Caki2 (cell line): ENCODE results near the gene GGT7. TPM values are rescaled to one million over a fixed set of nuclear protein-coding genes. Genes with fewer than 3 reads are reported as not detected.
"Not testable (repeated sequence)": the region's sequence is repeated elsewhere in the genome, so short reads cannot be mapped to it uniquely, and the experiment has no call there.

Source experiments
- DNase-seq: peaks from one replicate; pipeline ENCODE4 v3.0.0-alpha.2; 2015; ENCODE audit warnings: low read depth
- in situ Hi-C: cut with HindIII; loops from 2 replicates; pipeline ENCODE4 v1.10.0; 2016; ENCODE audit warnings: low sequenced_read_pairs, low pct_unique_long_range_greater_than_20kb, mixed read lengths
- total RNA-seq: library from RNA; depleted of rRNA; stranded (reverse); fragments of >200 nt; shearing (Covaris generic); gene quantifications from 2 replicates; pipeline ENCODE4 v1.2.3, GENCODE V29; 2014; ENCODE audit warnings: low replicate concordance

GGT7 gene
- total RNA-seq, 1 experiment from 2014 or later: 9.6 TPM

DNA sequence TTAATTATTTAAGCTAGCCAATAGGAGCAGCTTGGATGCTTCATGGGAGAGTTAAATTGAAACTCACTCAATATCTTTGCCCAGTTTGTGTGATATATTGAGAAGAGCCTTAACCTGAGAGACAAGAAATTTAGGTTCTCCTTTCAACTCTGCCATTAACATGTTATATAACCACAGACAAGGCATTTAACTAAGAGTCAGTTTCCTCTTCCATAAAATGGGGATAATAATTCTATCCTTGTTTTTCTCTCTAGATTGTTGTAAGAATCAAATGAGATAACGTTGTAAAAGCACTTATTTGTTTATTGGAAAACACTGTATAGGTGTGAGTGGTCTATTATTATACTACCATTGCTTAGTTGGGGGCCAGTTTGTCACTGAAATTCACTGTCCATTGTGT is 11.6 kb upstream of the GGT7 start:
- in situ Hi-C loops: no loop called here
- no peak for DNase-seq

DNA sequence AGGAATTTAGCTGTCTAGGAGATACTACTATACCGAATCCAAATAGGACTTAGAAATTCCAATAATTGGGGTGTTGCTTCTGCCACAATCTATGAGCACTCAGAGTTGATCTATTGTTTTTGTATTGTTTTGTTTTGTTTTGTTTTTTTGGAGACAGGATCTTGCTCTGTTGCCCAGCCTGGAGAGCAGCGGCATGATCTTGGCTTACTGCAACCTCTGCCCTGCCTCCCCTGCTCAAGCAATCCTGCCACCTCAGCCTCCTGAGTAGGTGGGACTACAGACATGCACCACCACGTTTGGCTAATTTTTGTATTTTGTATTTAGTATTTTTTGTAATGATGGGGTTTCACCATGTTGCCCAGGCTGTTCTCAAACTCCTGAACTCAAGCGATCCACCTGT is 11.2 kb upstream of the GGT7 start:
- no peak for DNase-seq
- in situ Hi-C loops: no loop called here

- no peak for DNase-seq
- in situ Hi-C loops: no loop called here
Observed at GRCh38 chr20:34883087-34883688, 10.5 kb upstream of the GGT7 start.

GRCh38 chr20:34881689-34882088 is 9.0 kb upstream of the GGT7 start:
- DNase-seq: no peak

DNA sequence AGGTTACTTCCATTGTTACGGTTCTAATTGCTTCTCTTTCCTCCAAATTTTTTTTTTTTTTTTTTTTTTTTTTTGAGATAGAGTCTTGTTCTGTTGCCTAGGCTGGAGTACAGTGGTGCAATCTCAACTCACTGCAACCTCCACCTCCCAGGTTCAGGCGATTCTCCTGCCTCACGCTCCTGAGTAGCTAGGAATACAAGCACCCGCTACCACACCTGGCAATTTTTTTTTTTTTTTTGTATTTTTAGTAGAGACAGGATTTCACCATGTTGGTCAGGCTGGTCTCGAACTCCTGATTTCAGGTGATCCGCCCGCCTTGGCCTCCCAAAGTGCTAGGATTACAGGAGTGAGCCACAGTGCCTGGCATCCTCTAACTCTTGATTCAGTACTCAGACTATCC is 8.3 kb upstream of the GGT7 start:
- in situ Hi-C loops, DNase-seq: not testable (repeated sequence)

More at GRCh38 chr20:34881689-34882088, 9.0 kb upstream of the GGT7 start:
- in situ Hi-C loops: no loop called here

GRCh38 chr20:34880215-34880850 is 7.7 kb upstream of the GGT7 start:
- in situ Hi-C loops: no loop called here
- DNase-seq: no peak

- in situ Hi-C loops: no loop called here
- DNase-seq: no peak
Observed at GRCh38 chr20:34876406-34877282, 4.0 kb upstream of the GGT7 start, which contains the start of gene ACSS2. Gene ACSS2 (plus strand): TSS chr20:34876612. CDS start chr20:34876646, 34 bp downstream.

DNA sequence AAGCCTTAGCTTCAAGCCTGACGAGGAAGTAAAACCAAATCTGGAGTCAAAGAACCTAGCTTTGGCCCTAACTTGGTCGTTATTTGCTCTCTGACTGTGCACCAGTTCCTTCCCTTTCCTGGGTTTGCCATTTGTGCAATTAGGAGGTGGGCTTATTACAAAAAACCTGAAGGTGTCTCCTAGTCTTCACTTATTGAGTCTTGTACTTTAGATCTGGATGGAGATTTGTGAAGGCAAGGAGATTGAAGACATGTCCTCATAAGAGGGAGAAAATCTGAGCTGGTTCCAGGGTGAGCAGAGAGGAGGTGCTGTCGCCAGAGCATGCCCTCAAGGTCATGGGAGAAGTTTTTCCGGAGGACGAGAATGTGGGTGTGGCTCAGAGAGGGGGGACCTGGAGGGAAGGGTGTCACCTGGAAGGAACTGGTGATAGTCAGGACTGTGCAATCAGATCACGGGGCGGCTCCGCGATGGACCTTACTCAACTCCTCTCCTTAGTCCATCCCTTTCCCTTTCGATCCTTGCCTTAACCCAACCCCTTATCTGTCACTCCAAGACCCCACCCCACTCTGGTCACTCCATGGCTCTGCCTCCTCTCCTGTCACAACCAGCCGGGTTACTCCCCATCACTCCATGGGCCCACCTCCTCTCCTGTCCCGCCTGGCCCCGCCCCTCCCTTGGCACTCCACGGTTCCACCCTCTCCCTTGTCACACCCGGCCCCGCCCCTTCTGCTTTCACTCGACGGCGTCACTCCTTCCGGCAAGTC is 3.2 kb upstream of the GGT7 start:
- DNase-seq: peak; percentile 100
- in situ Hi-C loops: no loop called here

DNA sequence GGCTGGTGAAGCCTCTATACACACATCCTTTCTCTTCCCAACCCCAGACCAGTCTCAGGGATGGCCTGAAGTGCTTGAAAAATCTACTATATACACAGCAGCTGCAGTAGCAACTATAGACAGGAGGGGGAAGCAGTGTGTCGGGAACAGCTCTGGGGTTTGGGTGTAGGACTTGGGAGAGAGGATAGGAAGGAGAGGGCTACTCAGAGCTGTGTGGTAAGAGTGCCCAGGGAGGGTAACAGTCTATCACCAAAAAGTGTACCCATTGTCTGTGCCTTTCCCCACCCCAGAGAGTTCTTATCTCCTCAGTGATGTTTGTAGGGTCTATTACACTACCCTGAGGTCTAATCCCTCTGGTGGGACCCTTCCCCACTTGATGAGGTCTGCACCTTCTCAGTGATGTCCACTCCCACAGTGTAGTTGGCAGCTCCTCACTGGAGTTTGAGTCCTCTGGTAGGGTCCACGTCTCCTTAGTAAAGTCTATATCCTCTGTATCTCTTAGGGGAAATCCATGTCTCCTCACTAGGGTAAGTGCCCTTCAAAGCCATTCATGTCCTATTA is 1.5 kb upstream of the GGT7 start:
- in situ Hi-C loops: no loop called here

GRCh38 chr20:34873583-34874093 is 982 bp upstream of the GGT7 start:
- in situ Hi-C loops: no loop called here
- no peak for DNase-seq

More for the DNA sequence above, 1.5 kb upstream of the GGT7 start:
- DNase-seq: peak; percentile 84

DNA sequence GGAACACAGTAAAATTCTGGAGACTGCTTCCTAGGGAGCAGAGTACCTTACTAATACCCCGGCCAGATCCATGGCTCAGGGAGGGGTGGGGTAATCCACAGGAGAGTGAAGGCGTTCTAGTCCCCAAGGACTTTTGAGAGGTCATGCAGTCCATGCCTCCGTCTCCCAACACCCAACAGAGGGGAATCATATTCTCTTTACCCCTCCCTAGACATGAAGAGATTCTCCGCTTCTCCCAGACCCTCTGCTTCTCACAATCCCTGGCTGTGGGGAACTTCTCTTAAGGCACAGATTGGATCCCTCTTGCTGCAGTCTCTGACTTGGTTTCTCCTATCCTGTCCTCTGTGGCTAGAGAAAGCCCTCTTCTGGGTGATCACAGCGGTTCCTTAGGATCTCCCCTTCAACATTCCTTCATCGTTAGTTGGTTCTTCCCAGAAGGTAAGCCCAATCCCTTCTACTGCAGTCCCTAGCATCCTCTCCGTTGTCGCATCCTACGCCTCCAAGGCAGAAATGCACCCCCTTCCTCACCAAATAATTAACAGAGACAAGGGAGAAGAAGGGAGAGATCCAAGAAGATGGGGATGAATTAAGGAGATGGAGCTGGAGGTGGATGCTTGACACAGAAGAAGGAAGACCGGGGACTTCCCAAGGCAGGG is 562 bp downstream of the GGT7 start:
- in situ Hi-C loops: no loop called here
- DNase-seq: no peak

GRCh38 chr20:34871320-34871926 is 1.2 kb downstream of the GGT7 start:
- in situ Hi-C loops: no loop called here
- DNase-seq: no peak

DNA sequence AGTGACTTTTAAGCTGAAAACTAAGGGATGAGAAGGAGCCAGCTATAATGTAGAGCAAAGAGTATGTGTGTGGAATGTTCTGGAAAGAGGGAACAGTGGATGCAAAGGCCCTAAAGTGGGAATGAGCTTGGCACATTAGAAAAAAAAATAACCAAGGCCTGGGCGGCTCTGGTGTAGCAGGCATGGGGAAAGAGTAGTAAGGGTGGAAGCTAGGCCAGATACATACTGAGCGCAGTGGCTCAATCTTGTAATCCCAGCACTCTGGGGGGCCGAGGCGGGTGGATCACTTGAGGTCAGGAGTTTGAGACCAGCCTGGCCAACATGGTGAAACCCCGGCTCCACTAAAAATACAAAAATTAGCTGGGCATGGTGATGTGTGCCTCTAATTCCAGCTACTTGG is 8.4 kb downstream of the GGT7 start:
- in situ Hi-C loops: no loop called here
- DNase-seq: no peak

DNA sequence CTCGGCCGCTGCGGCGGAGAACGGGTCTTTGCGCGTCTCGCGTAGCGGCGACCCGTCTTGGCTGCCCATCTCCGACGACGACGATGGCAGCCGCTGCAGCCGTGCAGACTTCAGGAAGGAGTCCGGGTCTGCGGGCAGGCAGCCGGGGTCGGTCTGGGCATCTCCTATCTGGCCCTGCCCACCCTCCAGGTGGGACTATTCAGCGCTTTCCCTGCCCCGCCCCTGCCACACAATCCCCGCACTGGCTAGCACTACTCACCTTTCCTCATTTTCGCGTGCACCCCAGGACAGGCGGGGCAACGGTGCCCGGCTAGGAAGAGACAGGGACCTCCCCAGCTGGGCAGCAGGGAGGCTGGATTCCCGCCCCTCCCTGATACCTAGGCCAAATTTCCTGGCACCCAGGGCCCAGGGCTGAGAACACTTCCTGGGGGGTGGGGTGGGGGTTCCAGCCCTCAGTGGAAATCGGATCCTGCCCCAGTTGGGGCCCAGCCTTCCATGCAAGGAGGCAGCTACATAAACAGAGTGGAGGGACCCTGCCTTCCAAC is 9.2 kb downstream of the GGT7 start:
- in situ Hi-C loops: no loop called here
- DNase-seq: no peak

DNA sequence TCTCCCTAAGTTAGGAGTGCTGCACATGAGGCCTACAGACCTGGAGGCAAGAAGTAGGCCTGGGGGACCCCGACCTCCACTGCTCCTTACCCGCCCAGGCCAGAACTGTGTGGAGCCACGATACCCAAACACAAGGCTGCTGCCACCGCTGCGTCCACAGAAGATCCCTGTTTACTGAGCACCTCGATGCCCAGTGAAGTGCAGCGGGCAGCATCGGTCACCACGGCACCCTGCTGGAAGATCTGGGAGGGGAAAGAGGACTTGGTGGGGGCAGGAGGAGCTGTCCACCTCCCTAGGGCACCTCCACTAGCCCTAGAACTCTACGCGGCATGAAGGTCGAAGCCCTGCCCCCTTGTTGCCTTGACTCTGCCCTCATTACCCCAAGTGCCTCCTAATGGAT is 9.9 kb downstream of the GGT7 start:
- in situ Hi-C loops: no loop called here
- no peak for DNase-seq

GRCh38 chr20:34861386-34862084 is 11.1 kb downstream of the GGT7 start:
- in situ Hi-C loops: no loop called here
- DNase-seq: no peak
